Caco-2 (cell line): ENCODE data around the gene ATG12. TPM values are rescaled to one million over a fixed set of nuclear protein-coding genes. Genes with fewer than 3 reads are reported as not detected.
"Not testable (repeated sequence)": the region's sequence is repeated elsewhere in the genome, so short reads cannot be mapped to it uniquely, and the experiment has no call there.

Source experiments
- BruUV-seq: library from RNA; stranded (reverse); fragments of 400-500 nt; replicated peaks from 2 replicates; lab custom pipeline; 2021; lab: Mats Ljungman, UMichigan
- CTCF ChIA-PET: fragments of 300-600 bp; sonication (Branson Sonifier 250); formaldehyde crosslinking; loops from one replicate; lab custom pipeline; 2022; ENCODE audit warnings: antibody characterized with exemption; lab: Charles Lee
- POLR2A ChIA-PET: fragments of 300-600 bp; sonication (Branson Sonifier 250); formaldehyde crosslinking; loops from one replicate; lab custom pipeline; 2022; ENCODE audit warnings: antibody characterized with exemption; lab: Charles Lee
- DNase-seq, 2 experiments: peaks; one replicate each; pipeline versions ENCODE4 v3.0.0 to v3.0.0-alpha.2; 2020 to 2022
- H3K27me3 ChIP-seq: replicated peaks from 2 replicates; pipeline ENCODE4 v1.6.0; 2011; ENCODE audit warnings: low read length; ENCODE audit not compliant: control insufficient read depth, insufficient read depth
- H3K36me3 ChIP-seq: 2 replicates; pipeline ENCODE4 v1.5.1; 2011; ENCODE audit warnings: low read length; ENCODE audit not compliant: control insufficient read depth, insufficient read depth
- H3K4me1 ChIP-seq: fragments of 250-450 bp; sonication (Bioruptor Pico); 2 replicates; pipeline ENCODE4 v1.5.1; 2020; ENCODE audit warnings: mild to moderate bottlenecking
- H3K4me3 ChIP-seq: 2 replicates; pipeline ENCODE4 v1.5.1; 2011; ENCODE audit warnings: low read depth, mild to moderate bottlenecking, control low read depth, low read length
- H3K9me3 ChIP-seq: fragments of 250-450 bp; sonication (Bioruptor Pico); 2 replicates; pipeline ENCODE4 v1.5.1; 2020; ENCODE audit warnings: mild to moderate bottlenecking, moderate library complexity
- H3K27ac Mint-ChIP-seq: one replicate; pipeline ENCODE4 v1.8.0; 2022; ENCODE audit warnings: mixed read lengths; ENCODE audit not compliant: unreplicated experiment
- H3K27me3 Mint-ChIP-seq: one replicate; pipeline ENCODE4 v1.8.0; 2022; ENCODE audit warnings: mixed read lengths; ENCODE audit not compliant: insufficient read depth, unreplicated experiment
- H3K36me3 Mint-ChIP-seq: one replicate; pipeline ENCODE4 v1.8.0; 2022; ENCODE audit warnings: mild to moderate bottlenecking, mixed read lengths; ENCODE audit not compliant: insufficient read depth, unreplicated experiment
- H3K4me1 Mint-ChIP-seq: one replicate; pipeline ENCODE4 v1.8.0; 2022; ENCODE audit warnings: low read depth, mixed read lengths; ENCODE audit not compliant: unreplicated experiment
- H3K4me3 Mint-ChIP-seq: one replicate; pipeline ENCODE4 v1.8.0; 2022; ENCODE audit warnings: mild to moderate bottlenecking, moderate library complexity, mixed read lengths; ENCODE audit not compliant: unreplicated experiment
- H3K9me3 Mint-ChIP-seq: one replicate; pipeline ENCODE4 v1.8.0; 2022; ENCODE audit warnings: mixed read lengths; ENCODE audit not compliant: unreplicated experiment
- intact Hi-C: fragments of 100-400 bp; cut with micrococcal nuclease; formaldehyde crosslinking; loops from one replicate; pipeline ENCODE4 v1.10.0; 2022; ENCODE audit not compliant: unreplicated experiment
- total RNA-seq: library from RNA; stranded (reverse); gene quantifications from 2 replicates; pipeline ENCODE4 v1.2.3, GENCODE V29; 2022
- TF ChIP-seq, protein P1 (sequence below), 2 experiments: fragments of 200-600 bp in 1 of 2; IDR thresholded peaks; 1 replicate in 1 of 2; 2 replicates in 1 of 2; pipeline versions ENCODE4 v1.5.1 to v1.8.0; 2011 to 2022; ENCODE audit warnings: antibody characterized with exemption in 1 of 2, control low read depth in 1 of 2, inconsistent platforms in 1 of 2, low read depth in 1 of 2, low read length in 1 of 2, mild to moderate bottlenecking in 1 of 2, moderate library complexity in 1 of 2; ENCODE audit not compliant: insufficient read depth in 1 of 2, severe bottlenecking in 1 of 2, unreplicated experiment in 1 of 2

The ATG12 gene
- total RNA-seq, 1 experiment from 2014 or later, result 46.8 TPM

DNA sequence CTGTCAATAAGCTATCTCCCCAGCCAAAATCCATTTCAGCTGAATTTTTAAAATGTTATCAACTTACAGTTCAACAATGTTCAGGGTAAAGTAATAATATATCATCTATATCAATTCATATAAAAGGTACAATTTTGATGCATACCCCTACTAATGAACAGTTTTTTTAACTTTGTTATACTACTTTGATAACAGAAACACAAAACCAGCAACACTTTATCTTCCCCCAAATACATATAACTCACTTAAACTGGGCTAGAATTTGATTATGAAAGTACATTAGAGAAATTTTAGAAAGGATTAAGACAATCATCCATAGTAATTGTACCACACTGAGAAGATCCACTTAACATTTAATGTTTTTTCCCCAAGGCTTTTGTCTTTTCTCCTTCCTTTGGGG, 30.0 kb downstream of the ATG12 start:
- intact Hi-C loops, result no loop called here
- peaks cover 12% of the 10 kb centered on the region for H3K9me3 Mint-ChIP-seq
- TF ChIP-seq, protein P1, sequence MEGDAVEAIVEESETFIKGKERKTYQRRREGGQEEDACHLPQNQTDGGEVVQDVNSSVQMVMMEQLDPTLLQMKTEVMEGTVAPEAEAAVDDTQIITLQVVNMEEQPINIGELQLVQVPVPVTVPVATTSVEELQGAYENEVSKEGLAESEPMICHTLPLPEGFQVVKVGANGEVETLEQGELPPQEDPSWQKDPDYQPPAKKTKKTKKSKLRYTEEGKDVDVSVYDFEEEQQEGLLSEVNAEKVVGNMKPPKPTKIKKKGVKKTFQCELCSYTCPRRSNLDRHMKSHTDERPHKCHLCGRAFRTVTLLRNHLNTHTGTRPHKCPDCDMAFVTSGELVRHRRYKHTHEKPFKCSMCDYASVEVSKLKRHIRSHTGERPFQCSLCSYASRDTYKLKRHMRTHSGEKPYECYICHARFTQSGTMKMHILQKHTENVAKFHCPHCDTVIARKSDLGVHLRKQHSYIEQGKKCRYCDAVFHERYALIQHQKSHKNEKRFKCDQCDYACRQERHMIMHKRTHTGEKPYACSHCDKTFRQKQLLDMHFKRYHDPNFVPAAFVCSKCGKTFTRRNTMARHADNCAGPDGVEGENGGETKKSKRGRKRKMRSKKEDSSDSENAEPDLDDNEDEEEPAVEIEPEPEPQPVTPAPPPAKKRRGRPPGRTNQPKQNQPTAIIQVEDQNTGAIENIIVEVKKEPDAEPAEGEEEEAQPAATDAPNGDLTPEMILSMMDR (IDR thresholded peaks at IDR 0.05; ENCODE audit: insufficient read depth in 1 of 2, low read depth in 1 of 2, low read length in 1 of 2, severe bottlenecking in 1 of 2, unreplicated experiment in 1 of 2), result no peak
- H3K27ac Mint-ChIP-seq, result no peak overlapping the region
- no peak overlapping the region for H3K4me3 ChIP-seq
- H3K27me3 ChIP-seq, result no peaks in the 10 kb centered on the region
- H3K36me3 Mint-ChIP-seq, result no peaks in the 10 kb centered on the region
- peaks cover 12% of the 10 kb centered on the region for H3K4me1 Mint-ChIP-seq
- H3K9me3 ChIP-seq, result no peaks in the 10 kb centered on the region
- no peak for DNase-seq
- ChIA-PET POLR2A (no interaction called here), CTCF (no interaction called here)
- no peaks in the 10 kb centered on the region for H3K27me3 Mint-ChIP-seq
- no peak overlapping the region for H3K4me3 Mint-ChIP-seq
- BruUV-seq, result no TSS peak
- no peaks in the 10 kb centered on the region for H3K36me3 ChIP-seq
- peaks cover 13% of the 10 kb centered on the region for H3K4me1 ChIP-seq

DNA sequence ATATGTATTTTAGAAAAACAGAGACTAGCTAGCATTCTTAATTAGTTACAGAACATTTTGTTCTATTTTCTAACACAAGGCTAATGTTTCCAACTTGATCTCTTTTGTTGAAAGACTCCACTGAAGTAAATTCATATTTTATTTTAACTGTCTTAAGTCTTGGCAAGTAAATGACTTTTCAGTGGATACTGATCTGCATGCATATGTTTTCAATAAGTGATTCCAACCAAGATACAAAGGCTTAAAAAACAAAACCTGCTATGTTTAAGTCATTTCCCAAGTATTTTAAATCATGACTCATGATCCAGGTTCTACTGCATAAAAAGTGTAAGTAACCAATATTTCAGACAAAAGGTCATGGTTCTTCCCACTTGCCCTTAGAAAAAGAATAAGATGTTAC, 30.6 kb downstream of the ATG12 start:
- peaks cover 19% of the 10 kb centered on the region for H3K4me1 ChIP-seq
- Mint-ChIP-seq H3K4me1 (peaks cover 15% of the 10 kb centered on the region), H3K36me3 (no peaks in the 10 kb centered on the region), H3K27me3 (no peaks in the 10 kb centered on the region), H3K9me3 (peaks cover 12% of the 10 kb centered on the region), H3K27ac (no peak overlapping the region), H3K4me3 (no peak overlapping the region)
- no peaks in the 10 kb centered on the region for H3K27me3 ChIP-seq
- CTCF ChIA-PET, result no interaction called here
- H3K4me3 ChIP-seq, result no peak overlapping the region
- POLR2A ChIA-PET, result no interaction called here
- H3K9me3 ChIP-seq, result no peaks in the 10 kb centered on the region
- no TSS peak for BruUV-seq
- TF ChIP-seq, protein P1 (IDR thresholded peaks at IDR 0.05; ENCODE audit: insufficient read depth in 1 of 2, low read depth in 1 of 2, low read length in 1 of 2, severe bottlenecking in 1 of 2, unreplicated experiment in 1 of 2), result no peak
- DNase-seq, result no peak
- intact Hi-C loops, result no loop called here
- no peaks in the 10 kb centered on the region for H3K36me3 ChIP-seq

DNA sequence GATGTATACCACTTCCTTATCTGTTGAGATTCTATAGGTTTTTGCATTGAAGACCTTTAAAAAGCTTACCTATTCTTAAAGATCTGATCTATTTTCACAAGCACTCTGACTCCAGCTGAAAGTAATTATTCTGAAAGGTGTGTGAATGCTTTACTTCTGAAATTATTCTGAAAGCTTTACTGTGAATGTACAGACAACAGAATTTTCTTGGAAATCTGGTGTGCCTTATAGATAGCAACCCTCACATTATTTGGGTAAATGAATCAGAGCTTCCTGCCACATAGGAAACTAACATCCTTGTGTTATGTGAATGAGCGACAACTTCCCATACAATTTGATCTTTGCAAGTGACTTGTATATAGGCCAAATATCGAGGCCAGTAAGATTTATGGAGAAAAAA, 31.4 kb downstream of the ATG12 start:
- BruUV-seq, result no TSS peak

DNA sequence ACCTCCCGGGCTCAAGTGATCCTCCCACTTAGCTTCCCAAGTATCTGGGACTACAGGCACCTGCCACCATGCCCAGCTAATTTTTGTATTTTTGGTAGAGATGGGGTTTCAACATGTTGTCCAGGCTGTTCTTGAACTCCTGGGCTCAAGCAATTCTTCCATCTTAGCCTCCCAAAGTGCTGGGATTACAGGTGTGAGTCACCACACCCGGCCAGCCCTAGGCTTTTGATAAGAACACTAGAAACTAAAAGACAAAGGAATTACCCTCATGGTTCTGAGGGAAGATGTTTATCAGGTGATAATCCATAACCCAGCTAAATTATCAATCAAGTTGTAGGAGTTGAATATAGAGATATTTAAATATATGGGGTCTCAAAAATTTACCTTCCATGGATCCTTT, 33.3 kb downstream of the ATG12 start:
- peaks cover 15% of the 10 kb centered on the region for H3K4me1 Mint-ChIP-seq
- POLR2A ChIA-PET, H3K27me3 ChIP-seq, H3K4me3 ChIP-seq, H3K4me3 Mint-ChIP-seq, intact Hi-C loops, H3K9me3 ChIP-seq, H3K27me3 Mint-ChIP-seq, DNase-seq, H3K36me3 ChIP-seq, BruUV-seq, H3K27ac Mint-ChIP-seq, CTCF ChIA-PET, H3K36me3 Mint-ChIP-seq: not testable (repeated sequence)
- H3K4me1 ChIP-seq, result peaks cover 28% of the 10 kb centered on the region
- peaks cover 12% of the 10 kb centered on the region for H3K9me3 Mint-ChIP-seq

More for the DNA sequence above, 31.4 kb downstream of the ATG12 start:
- H3K9me3 ChIP-seq, result no peaks in the 10 kb centered on the region
- H3K27me3 ChIP-seq, result no peaks in the 10 kb centered on the region
- peaks cover 12% of the 10 kb centered on the region for H3K9me3 Mint-ChIP-seq
- POLR2A ChIA-PET, result no interaction called here
- TF ChIP-seq, protein P1 (IDR thresholded peaks at IDR 0.05; ENCODE audit: insufficient read depth in 1 of 2, low read depth in 1 of 2, low read length in 1 of 2, severe bottlenecking in 1 of 2, unreplicated experiment in 1 of 2), result no peak
- no peaks in the 10 kb centered on the region for H3K27me3 Mint-ChIP-seq
- H3K4me3 Mint-ChIP-seq, result no peak overlapping the region
- H3K4me1 Mint-ChIP-seq, result peaks cover 15% of the 10 kb centered on the region
- intact Hi-C loops, result no loop called here
- DNase-seq, result no peak
- CTCF ChIA-PET, result no interaction called here
- H3K36me3 ChIP-seq, result no peaks in the 10 kb centered on the region
- H3K4me3 ChIP-seq, result no peak overlapping the region
- peaks cover 28% of the 10 kb centered on the region for H3K4me1 ChIP-seq
- H3K27ac Mint-ChIP-seq, result no peak overlapping the region
- H3K36me3 Mint-ChIP-seq, result no peaks in the 10 kb centered on the region
